Activated CD8-positive, alpha-beta memory T cell treated with anti-CD3 and anti-CD28 coated beads for 1 hour (primary cell): ENCODE measurements around the gene SPATA20.

Experiments
- DNase-seq, 2 donors: peaks; one replicate each; pipeline ENCODE4 v3.0.0-alpha.2; 2020; ENCODE audit warnings: low read depth in 1 of 2; ENCODE audit errors: extremely low read depth in 1 of 2

The SPATA20 gene

GRCh38 chr17:50538549-50539410 is 8.2 kb upstream of the SPATA20 start:
- DNase-seq: no peak

- no peak for DNase-seq
Observed at GRCh38 chr17:50539762-50540559, 7.0 kb upstream of the SPATA20 start.

- DNase-seq: no peak
Observed at GRCh38 chr17:50540560-50541401, 6.2 kb upstream of the SPATA20 start.

- no peak for DNase-seq
Observed at GRCh38 chr17:50541402-50541715, 5.6 kb upstream of the SPATA20 start.

GRCh38 chr17:50541716-50542688 is 5.0 kb upstream of the SPATA20 start:
- peak; percentile 36 to 78 for DNase-seq

- DNase-seq: no peak
Observed at GRCh38 chr17:50542795-50543774, 3.9 kb upstream of the SPATA20 start.

GRCh38 chr17:50544516-50544915 is 2.5 kb upstream of the SPATA20 start:
- no peak for DNase-seq

- no peak for DNase-seq
Observed at GRCh38 chr17:50545311-50545710, 1.7 kb upstream of the SPATA20 start.

GRCh38 chr17:50546701-50547034 is 306 bp upstream of the SPATA20 start:
- DNase-seq: no peak

GRCh38 chr17:50547736-50548083 is 736 bp downstream of the SPATA20 start:
- DNase-seq: no peak

- no peak for DNase-seq
Observed at GRCh38 chr17:50548831-50549230, 1.9 kb downstream of the SPATA20 start.

GRCh38 chr17:50549256-50549941 is 2.4 kb downstream of the SPATA20 start:
- DNase-seq: no peak

GRCh38 chr17:50549969-50550368 is 3.0 kb downstream of the SPATA20 start:
- DNase-seq: no peak

- DNase-seq: no peak
Observed at GRCh38 chr17:50550661-50551432, 3.9 kb downstream of the SPATA20 start.

- no peak for DNase-seq
Observed at GRCh38 chr17:50551433-50551815, 4.5 kb downstream of the SPATA20 start.

- DNase-seq: no peak
Observed at GRCh38 chr17:50551884-50552283, 4.9 kb downstream of the SPATA20 start.

- DNase-seq: no peak
Observed at GRCh38 chr17:50554201-50554600, 7.2 kb downstream of the SPATA20 start.

- no peak for DNase-seq
Observed at GRCh38 chr17:50556803-50557202, 9.8 kb downstream of the SPATA20 start.
